ENCODE measurements around the gene TSPEAR.

DNA sequence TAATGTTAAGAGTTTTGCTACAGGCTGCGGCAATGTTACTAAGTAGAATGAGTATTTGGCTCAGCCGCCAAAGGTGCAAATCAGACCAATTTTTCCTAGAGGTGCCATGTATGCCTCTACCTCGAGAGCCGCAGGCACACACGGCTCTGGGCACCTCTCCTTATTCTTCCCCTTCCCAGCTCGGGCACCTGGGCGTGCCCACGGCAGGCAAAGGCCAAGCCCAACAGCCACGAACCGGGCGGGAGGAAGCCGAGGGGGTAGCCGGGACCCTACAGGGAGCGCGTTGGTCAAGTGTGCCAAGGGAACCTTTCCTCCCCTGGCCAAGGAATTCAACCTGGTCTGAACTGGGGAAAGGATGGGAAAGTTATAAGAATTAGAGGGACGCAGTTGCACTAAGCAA is 225.1 kb downstream of the TSPEAR start:
- TF ChIP-seq, protein P1, sequence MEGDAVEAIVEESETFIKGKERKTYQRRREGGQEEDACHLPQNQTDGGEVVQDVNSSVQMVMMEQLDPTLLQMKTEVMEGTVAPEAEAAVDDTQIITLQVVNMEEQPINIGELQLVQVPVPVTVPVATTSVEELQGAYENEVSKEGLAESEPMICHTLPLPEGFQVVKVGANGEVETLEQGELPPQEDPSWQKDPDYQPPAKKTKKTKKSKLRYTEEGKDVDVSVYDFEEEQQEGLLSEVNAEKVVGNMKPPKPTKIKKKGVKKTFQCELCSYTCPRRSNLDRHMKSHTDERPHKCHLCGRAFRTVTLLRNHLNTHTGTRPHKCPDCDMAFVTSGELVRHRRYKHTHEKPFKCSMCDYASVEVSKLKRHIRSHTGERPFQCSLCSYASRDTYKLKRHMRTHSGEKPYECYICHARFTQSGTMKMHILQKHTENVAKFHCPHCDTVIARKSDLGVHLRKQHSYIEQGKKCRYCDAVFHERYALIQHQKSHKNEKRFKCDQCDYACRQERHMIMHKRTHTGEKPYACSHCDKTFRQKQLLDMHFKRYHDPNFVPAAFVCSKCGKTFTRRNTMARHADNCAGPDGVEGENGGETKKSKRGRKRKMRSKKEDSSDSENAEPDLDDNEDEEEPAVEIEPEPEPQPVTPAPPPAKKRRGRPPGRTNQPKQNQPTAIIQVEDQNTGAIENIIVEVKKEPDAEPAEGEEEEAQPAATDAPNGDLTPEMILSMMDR (IDR thresholded peaks at IDR 0.05), result no peak
- no peak for TF ChIP-seq EZH2 (IDR thresholded peaks at IDR 0.05; ENCODE audit: borderline replicate concordance, insufficient read depth, low read depth, low read length, poor library complexity, severe bottlenecking)

Data from B cell (primary cell).